ENCODE measurements around the gene PSD.

DNA sequence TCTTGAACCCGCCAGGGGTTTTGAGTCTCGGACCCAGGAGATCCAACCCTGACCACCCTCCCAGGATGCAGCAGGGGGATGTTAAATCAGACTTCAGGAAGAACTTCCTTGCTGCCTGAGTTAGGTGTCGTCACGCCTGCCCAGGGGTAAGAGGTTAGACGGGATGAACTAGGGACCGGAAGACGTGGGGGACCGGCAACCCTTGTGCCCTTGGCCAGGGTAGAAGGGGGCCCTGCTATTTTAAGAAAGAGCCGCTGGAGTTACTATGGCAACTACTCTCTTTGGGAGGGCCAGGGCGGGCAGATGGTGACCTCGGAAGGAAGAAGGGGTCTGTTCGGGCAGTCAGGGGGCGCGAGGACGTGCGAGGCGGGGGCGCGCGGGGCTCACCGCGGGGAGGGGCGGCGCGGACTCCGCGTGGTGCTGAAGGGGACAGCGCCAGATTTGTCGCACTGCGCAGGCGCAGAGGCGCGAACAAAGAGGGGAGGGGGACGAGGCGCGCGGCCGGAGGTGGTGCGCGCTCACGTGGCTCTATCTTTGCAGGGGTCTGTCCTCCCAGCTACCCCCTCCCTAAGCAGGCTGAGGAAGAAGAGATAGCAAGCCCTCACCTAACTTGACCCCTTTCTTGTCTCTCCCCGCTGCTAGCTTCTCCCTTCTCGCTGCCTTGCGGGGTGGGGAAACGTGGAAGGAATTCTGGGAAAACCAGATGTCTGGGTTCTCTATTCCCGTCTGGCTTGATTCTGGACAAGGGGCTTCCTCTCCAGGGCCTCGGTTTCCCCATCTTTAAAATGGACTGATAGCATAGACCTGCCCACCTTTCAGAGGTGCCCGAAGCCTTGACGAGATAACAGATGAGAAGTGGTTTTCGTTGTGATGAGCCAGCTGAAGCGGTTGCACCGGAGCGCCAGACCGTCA is 940 bp upstream of the PSD start:
- TF ChIP-seq POLR2AphosphoS5 (IDR thresholded peaks at IDR 0.05; ENCODE audit: borderline replicate concordance, low read depth, low read length) (no peak), FOXP2 (optimal IDR thresholded peaks at IDR 0.05; ENCODE audit: control extremely low read depth, extremely low read length, insufficient read depth) (no peak), EZH2 (IDR thresholded peaks at IDR 0.05) (no peak)

Data from SK-N-MC (cell line).